Fibroblast of upper back skin (primary cell): ENCODE data around the gene SLX1A.
"Not testable (repeated sequence)": the region's sequence is repeated elsewhere in the genome, so short reads cannot be mapped to it uniquely, and the experiment has no call there.

Experiments used
- DNase-seq: peaks from one replicate; pipeline ENCODE4 v3.0.0-alpha.2; 2013

Gene SLX1A

DNA sequence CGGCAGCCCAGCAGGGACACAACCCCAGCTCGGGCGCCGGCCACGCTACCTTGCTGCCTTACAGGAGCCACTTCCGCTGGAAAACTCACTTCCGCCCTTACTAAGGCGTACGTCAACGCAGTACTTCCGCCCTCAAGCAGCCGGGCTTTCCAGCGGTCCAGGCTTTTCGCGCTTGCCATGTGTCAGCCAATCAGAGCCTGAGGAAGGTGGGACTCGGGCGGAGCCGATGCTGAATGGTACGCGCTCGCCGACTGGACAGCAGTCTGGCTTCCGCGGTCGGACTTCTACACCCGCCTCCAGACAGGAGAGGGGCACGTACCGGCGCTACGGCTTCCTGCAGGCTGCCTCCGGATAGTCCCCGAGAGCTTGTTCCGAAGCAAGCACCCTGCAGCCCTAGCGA lies at the start of gene SLX1A, which contains the start of gene BOLA2B:
SLX1A (plus strand) TSS at position 261 of the 400 bp plus-strand sequence. CDS start 210 bp downstream, outside the sequence.
BOLA2B (minus strand) TSS at position 52 of the 400 bp plus-strand sequence. CDS start 71 bp downstream, outside the sequence.
- not testable (repeated sequence) for DNase-seq

- no peak for DNase-seq
Observed at GRCh38 chr16:30144017-30144416, 49.7 kb upstream of the SLX1A start.

DNA sequence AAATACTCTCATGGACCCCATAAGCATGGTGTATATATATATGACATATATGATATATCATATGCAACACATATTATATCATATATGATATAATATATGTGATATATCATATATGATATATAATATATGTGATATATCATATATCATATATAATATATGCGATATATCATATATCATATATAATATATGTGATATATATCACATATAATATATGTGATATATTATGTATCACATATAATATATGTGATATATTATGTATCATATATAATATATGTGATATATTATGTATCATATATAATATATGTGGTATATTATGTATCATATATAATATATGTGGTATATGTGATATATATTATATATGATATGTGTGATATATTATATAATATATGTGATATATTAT lies 48.8 kb upstream of the SLX1A start:
- DNase-seq, result no peak

DNA sequence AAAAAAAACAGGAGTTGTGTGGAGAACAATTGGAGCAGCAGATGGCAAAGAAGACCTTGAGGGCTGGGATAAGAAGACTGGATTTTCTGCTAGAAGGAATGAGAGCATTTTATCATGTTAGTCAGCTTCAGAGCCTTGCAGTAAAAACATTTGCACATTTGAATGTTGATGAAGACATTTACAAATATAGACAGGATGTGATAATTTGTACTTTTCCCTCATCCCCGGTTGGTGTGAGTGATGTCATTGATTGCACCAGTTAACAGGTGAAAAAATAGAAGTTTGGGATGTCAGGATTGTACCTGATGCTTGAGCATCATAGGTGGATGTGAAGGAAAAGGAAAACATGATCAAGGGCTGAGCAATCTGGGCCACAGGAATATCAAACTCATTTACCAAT lies 48.0 kb upstream of the SLX1A start:
- DNase-seq, result no peak

DNA sequence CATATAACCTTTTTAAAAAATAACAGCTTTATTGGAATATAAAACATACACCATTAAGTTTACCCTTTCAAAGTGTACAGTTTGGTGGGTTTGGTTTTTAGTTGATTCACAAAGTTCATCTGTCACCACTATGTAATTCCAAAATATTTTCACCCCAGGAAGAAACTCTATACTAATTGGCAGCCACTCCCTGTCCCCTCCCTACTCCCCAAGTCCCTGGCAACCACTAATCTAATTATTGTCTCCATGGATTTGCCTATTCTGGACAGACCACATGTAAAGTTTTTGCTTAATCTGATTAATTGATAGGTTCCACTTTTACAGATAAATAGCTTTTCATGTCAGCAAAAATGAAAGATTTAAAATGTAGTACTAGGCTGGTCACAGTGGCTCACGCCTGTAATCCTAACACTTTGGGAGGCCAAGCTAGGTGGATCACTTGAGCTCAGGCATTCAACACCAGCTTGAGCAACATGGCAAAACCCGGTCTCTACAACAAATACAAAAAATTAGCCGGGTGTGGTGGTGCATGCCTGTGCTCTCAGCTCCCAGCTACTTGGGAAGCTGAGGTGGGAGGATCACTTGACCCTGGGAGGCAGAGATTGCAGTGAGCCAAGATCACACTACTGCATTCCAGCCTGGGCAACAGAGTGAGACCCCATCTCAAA lies 45.7 kb upstream of the SLX1A start:
- DNase-seq, result no peak

DNA sequence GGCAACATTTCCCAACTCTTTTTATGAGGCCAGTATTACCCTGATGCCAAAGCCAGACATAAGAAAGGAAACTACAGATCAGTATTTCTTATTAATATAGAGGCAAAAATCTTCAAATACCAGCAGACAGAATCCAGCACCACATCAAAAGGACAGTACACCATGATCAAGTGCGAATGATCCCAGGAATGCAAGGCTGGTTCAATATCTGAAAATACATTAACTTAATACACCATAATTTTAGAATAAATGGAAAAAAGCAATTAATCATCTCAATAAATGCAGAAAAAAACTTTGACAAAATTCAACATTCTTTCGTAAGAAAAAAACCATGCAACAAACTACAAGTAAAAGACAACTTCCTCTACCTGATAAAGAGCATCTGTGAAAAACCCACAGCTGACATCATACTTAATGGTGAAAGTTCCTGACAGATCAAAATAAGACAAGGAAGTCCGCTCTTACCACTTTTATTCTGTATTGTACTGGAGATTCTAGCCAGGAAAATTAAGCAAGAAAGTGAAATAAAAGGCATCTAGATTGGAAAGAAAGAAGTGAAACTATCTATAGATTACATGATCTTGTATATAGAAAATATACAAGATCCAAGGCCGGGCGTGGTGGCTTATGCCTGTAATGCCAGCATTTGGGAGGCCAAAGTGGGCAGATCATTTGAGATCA lies 44.3 kb upstream of the SLX1A start:
- no peak for DNase-seq

DNA sequence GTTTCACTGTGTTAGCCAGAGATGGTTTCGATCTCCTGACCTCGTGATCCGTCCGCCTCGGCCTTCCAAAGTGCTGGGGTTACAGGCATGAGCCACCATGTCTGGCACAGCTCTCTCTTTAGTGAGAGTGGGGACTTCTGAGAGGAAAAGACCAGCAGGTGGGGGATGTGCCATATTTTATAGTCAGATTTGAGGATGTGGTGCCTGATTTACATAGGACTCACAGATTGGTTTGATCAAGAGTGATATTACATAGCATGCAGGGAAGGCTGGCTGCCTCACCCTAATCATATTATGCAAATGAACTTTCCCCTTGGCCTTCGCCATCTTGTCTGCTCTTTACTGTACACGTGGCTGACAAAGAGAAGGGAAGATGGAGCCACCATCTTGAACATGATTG lies 42.6 kb upstream of the SLX1A start:
- no peak for DNase-seq

DNA sequence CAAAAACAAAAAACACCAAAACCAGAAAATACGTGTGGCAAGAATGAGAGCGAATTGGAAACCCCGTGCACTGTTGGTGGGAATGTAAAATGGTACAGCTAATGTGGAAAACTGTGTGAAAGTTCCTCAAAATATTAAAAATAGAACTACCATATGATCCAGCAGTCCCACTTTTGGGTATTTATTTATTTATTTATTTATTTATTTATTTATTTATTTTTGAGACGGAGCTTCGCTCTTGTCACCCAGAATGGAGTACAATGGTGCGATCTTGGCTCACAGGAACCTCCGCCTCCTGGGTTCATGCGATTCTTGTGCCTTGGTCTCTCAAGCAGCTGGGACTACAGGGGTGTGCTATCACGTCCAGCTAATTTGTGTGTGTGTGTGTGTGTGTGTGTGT lies 41.2 kb upstream of the SLX1A start:
- DNase-seq, result no peak

GRCh38 chr16:30155188-30155587 lies 38.5 kb upstream of the SLX1A start:
- DNase-seq, result no peak

GRCh38 chr16:30157214-30157613 lies 36.5 kb upstream of the SLX1A start:
- no peak for DNase-seq

GRCh38 chr16:30163538-30163937 lies 30.1 kb upstream of the SLX1A start:
- DNase-seq, result no peak

GRCh38 chr16:30166202-30166902 lies 27.3 kb upstream of the SLX1A start:
- no peak for DNase-seq

- not testable (repeated sequence) for DNase-seq
Observed at GRCh38 chr16:30168746-30169145, 24.9 kb upstream of the SLX1A start.

- not testable (repeated sequence) for DNase-seq
Observed at GRCh38 chr16:30169416-30169815, 24.3 kb upstream of the SLX1A start.

DNA sequence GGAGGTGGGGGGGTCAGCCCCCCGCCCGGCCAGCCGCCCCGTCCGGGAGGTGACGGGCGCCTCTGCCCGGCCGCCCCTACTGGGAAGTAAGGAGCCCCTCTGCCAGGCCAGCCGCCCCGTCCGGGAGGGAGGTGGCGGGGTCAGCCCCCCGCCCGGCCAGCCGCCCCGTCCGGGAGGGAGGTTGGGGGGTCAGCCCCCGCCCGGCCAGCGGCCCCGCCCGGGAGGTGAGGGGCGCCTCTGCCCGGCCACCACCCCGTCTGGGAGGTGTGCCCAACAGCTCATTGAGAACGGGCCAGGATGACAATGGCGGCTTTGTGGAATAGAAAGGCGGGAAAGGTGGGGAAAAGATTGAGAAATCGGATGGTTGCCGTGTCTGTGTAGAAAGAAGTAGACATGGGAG lies 23.5 kb upstream of the SLX1A start:
- DNase-seq, result not testable (repeated sequence)

GRCh38 chr16:30173054-30173453 lies 20.6 kb upstream of the SLX1A start:
- no peak for DNase-seq

DNA sequence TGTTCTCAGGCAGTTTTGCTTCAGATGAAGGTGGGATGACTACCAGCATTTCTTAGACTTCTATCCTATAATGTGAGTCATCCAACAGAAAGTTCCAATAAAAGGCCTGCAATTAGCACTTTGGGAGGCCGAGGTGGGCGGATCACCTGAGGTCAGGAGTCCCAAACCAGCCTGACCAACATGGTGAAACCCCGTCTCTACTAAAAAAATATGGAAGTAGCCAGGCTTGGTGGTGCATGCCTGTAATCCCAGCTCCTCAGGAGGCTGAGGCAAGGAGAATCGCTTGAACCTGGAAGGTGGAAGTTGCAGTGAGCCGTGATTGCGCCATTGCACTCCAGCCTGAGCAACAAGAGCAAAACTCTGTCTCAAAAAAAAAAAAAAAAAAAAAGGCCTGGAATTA lies 16.8 kb upstream of the SLX1A start:
- not testable (repeated sequence) for DNase-seq

DNA sequence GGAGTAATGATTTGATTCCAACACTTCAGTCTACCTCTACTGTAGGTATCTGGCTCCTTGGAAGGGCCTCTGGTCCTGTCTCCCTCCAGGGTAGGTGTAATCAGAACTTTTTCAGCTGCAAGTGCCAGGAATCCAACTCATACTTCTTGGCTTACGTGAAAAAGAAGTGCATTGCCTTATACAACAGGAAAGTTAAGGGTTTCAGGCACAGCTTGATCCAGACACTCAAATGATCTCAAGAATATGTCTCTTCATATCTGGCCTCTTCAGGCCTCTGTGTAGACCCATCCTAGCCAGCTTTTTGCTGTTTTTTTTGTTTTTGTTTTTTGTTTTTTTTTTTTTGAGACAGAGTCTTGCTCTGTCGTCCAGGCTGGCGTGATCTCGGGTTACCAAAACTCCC lies 14.5 kb upstream of the SLX1A start:
- no peak for DNase-seq

- DNase-seq, result no peak
Observed at GRCh38 chr16:30179931-30180330, 13.7 kb upstream of the SLX1A start.

DNA sequence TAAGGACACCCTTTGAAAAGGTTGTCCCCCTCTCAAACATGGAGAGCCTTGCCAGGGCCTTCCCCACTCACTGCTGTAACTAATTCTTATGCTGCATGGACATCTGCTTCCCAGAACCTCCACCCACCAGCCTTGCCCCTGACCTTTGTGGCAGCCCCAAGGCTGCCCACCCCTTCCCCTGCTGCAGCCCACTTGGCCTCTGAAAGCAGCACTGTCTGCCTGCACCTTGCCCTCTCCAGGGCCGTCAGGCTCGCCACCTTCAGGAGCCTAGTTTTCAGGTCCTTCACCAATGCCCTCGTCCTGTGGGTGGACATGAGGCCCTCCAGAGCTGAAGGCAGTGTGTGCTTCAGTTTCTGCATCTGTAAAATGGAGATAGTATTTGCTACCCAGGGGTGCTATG lies 12.9 kb upstream of the SLX1A start:
- DNase-seq, result no peak

DNA sequence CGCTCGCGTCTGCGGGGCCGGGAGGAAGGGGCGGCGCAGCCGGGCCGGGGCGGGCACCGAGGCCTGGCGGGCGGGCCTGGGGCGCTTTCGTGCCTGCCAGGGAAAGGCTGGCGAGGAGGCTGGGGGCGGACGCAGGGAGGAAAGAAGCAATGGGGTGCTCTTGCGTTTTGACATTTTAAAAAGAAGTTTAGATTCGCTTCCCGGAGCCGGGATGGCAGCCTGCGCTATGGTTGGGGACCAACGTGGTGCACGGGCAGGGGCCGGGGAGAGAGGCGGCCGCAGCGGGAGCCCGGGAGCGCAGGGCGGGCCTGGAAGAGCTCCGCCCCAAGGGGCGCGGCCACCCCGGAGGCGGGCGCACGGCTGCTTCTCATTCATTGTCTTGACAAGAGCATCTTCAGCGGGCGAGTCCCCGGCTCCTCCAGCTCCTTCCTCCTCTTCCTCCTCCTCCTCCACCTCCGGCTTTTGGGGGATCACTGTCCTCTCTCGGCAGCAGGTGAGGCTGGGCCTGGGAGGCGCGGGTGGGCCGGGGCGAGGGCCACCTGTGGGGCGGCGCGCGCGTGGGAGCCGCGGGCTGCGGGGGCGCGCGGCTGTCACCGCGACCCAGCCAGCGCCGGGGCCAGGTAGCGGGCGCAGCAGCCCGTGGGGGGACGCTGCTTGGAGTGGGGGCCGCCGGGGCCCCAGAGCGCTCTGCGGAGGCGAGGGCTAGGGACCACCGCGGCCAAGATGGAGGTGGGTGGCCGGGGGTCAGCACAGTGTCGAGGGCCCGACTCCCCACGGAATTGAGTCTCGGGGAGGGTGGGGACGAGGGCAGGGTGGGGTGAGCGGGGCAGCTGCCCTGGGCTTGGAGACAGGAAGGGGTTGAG lies 10.2 kb upstream of the SLX1A start, which contains the start of gene CORO1A:
CORO1A (plus strand) TSS at position 370 of the 863 bp plus-strand sequence. CDS start 1,608 bp downstream, outside the sequence.
- DNase-seq, result peak; percentile 71

DNA sequence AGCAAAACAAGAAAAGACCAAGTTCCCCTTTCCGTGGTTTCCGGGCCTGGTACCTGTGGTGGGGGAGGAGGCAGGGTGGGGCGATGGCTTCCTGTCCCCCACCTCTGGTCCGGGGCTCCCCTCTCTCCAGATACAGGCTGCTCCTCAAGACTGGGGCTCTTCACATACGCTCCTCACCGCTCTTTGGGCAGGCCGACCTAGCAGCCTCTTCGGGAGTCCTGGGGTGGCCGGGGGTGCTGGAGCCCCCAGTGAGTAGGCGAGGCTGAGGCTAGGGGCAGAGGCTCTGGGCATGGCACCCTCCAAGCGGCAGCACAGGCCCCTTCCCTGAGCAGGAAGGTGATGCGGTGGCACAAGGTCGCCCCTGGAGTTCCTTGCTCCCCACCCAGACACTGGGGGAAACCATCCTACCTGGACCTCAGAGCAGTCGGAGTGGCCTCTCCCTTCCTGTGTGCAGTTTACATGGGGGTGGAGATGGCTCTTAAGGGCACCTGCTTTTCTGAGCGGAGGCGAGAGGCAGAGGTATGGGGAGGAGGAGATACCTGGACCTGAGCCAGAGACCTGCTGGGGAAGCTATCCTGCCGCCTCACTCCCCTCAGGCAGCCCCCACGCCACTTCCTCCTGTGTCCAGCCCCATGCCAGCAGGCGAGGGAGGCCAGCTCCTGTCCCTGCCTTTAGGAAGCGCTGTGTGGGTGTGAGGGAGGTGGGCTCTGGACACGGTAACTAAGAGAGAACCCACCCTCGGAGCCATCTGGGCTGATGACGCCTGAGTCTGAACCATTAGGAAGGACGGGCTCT lies 9.4 kb upstream of the SLX1A start:
- DNase-seq, result no peak
